Liver (tissue), 3 donors: Measurements from ENCODE around the gene MLXIP.

Experiments
- ATF3 ChIP-seq: IDR thresholded peaks from 2 replicates; pipeline ENCODE4 v1.6.1; 2016; ENCODE audit warnings: antibody characterized with exemption
- CTCF ChIP-seq: fragments of 150-350 bp; IDR thresholded peaks from 2 replicates; pipeline ENCODE4 v1.5.1; 2017; ENCODE audit warnings: improper control_type of control experiment, low read depth, low read length; ENCODE audit not compliant: missing input control
- EGR1 ChIP-seq, 2 donors: IDR thresholded peaks; 2 replicates each; pipeline ENCODE4 v1.6.1; 2016 to 2018; ENCODE audit warnings: antibody characterized with exemption in 2 of 2, low read depth in 2 of 2
- FOXA2 ChIP-seq: IDR thresholded peaks from 2 replicates; pipeline ENCODE4 v1.6.1; 2016; ENCODE audit warnings: antibody characterized with exemption
- GABPA ChIP-seq, 2 donors: IDR thresholded peaks in 1 of 2; conservative IDR thresholded peaks in 1 of 2; 2 replicates each; pipeline ENCODE4 v1.6.1; 2016; ENCODE audit warnings: antibody characterized with exemption in 2 of 2, mild to moderate bottlenecking in 1 of 2, moderate library complexity in 1 of 2
- HNF4A ChIP-seq, 2 donors: conservative IDR thresholded peaks; 2 replicates each; pipeline ENCODE4 v1.6.1; 2016; ENCODE audit warnings: antibody characterized with exemption in 2 of 2, mild to moderate bottlenecking in 2 of 2
- HNF4G ChIP-seq: IDR thresholded peaks from 2 replicates; pipeline ENCODE4 v1.6.1; 2016; ENCODE audit warnings: antibody characterized with exemption
- JUND ChIP-seq, 2 donors: IDR thresholded peaks; 2 replicates each; pipeline ENCODE4 v1.6.1; 2016; ENCODE audit warnings: antibody characterized with exemption in 2 of 2
- MAX ChIP-seq: IDR thresholded peaks from 2 replicates; pipeline ENCODE4 v1.6.1; 2016; ENCODE audit warnings: antibody characterized with exemption
- RAD21 ChIP-seq, 2 donors: IDR thresholded peaks; 2 replicates each; pipeline ENCODE4 v1.6.1; 2016; ENCODE audit warnings: antibody characterized with exemption in 2 of 2, mild to moderate bottlenecking in 2 of 2
- REST ChIP-seq: IDR thresholded peaks from 2 replicates; pipeline ENCODE4 v1.6.1; 2016; ENCODE audit warnings: antibody characterized with exemption, mild to moderate bottlenecking
- RXRA ChIP-seq, 2 donors: IDR thresholded peaks; 2 replicates each; pipeline ENCODE4 v1.6.1; 2017 to 2018; ENCODE audit warnings: antibody characterized with exemption in 2 of 2, mild to moderate bottlenecking in 1 of 2
- SP1 ChIP-seq: IDR thresholded peaks from 2 replicates; pipeline ENCODE4 v1.6.1; 2018; ENCODE audit warnings: antibody characterized with exemption, mild to moderate bottlenecking
- TAF1 ChIP-seq: conservative IDR thresholded peaks from 2 replicates; pipeline ENCODE4 v1.6.1; 2016; ENCODE audit warnings: antibody characterized with exemption, mild to moderate bottlenecking
- donor health status: healthy.
- donor health status: healthy.

GRCh38 chr12:122150127-122150681, 71.6 kb downstream of the MLXIP start:
- TF ChIP-seq CTCF (no peak), REST (no peak), FOXA2 (no peak), MAX (no peak), HNF4A (conservative IDR thresholded peaks at IDR 0.05) (no peak), JUND (IDR thresholded peaks at IDR 0.05) (no peak), RXRA (IDR thresholded peaks at IDR 0.05) (no peak), EGR1 (IDR thresholded peaks at IDR 0.05; ENCODE audit: low read depth in 2 of 2) (no peak), RAD21 (IDR thresholded peaks at IDR 0.05) (no peak), SP1 (no peak), GABPA (IDR thresholded peaks at IDR 0.05 in 1 of 2, conservative IDR thresholded peaks at IDR 0.05 in 1 of 2) (no peak), ATF3 (no peak), TAF1 (no peak), HNF4G (no peak)
